K562 (cell line): ENCODE measurements around the gene DVL3. TPM values are rescaled to one million over a fixed set of nuclear protein-coding genes. Genes with fewer than 3 reads are reported as not detected.

Source experiments
- ADNP ChIP-seq: fragments of 200-800 bp; sonication (Bioruptor generic); IDR thresholded peaks from 2 replicates; pipeline ENCODE4 v1.6.1; 2016; ENCODE audit warnings: missing genetic modification characterization, missing compliant biosample characterization
- BACH1 ChIP-seq: fragments of 200-800 bp; sonication (Bioruptor generic); IDR thresholded peaks from 2 replicates; pipeline ENCODE4 v1.6.1; 2016; ENCODE audit warnings: missing genetic modification characterization, missing compliant biosample characterization
- BDP1 ChIP-seq: IDR thresholded peaks from 3 replicates; pipeline ENCODE4 v1.6.1; 2011; ENCODE audit not compliant: insufficient read length, insufficient read depth
- ETV5 ChIP-seq: sonication (generic); formaldehyde crosslinking; IDR thresholded peaks from 2 replicates; pipeline ENCODE4 v1.4.0; 2020; ENCODE audit warnings: low read depth, mild to moderate bottlenecking, missing genetic modification reagents
- EZH2 ChIP-seq: IDR thresholded peaks from 2 replicates; pipeline ENCODE4 v1.6.1; 2012; ENCODE audit warnings: low read depth, mild to moderate bottlenecking, inconsistent platforms, low read length, borderline replicate concordance
- HDAC8 ChIP-seq: fragments of 450-650 bp; IDR thresholded peaks from 2 replicates; pipeline ENCODE4 v1.6.1; 2016; ENCODE audit warnings: mild to moderate bottlenecking, missing genetic modification characterization, moderate library complexity, missing compliant biosample characterization
- HMGN3 ChIP-seq: IDR thresholded peaks from 2 replicates; pipeline ENCODE4 v1.6.1; 2011; ENCODE audit warnings: borderline replicate concordance, low read depth, mild to moderate bottlenecking, mixed read lengths, low read length; ENCODE audit not compliant: insufficient read length; ENCODE audit errors: extremely low read depth
- JUN ChIP-seq, 2 experiments: sonication (generic) in 1 of 2; formaldehyde crosslinking in 1 of 2; IDR thresholded peaks; 2 replicates each; pipeline versions ENCODE4 v1.6.1 to v1.8.0; 2012 to 2022; ENCODE audit warnings: borderline replicate concordance in 2 of 2, mild to moderate bottlenecking in 2 of 2, improper control_type of control experiment in 1 of 2, low read depth in 1 of 2, low read length in 1 of 2, missing genetic modification reagents in 1 of 2
- JUND ChIP-seq, 2 experiments: IDR thresholded peaks; 2 replicates in 1 of 2; 3 replicates in 1 of 2; pipeline ENCODE4 v1.6.1; 2011; ENCODE audit warnings: borderline replicate concordance in 2 of 2, low read depth in 2 of 2, low read length in 2 of 2, improper control_type of control experiment in 1 of 2, missing biosample characterization in 1 of 2, missing genetic modification characterization in 1 of 2, missing genetic modification reagents in 1 of 2
- LCOR ChIP-seq: sonication (generic); formaldehyde crosslinking; IDR thresholded peaks from 2 replicates; pipeline ENCODE4 v1.8.0; 2022; ENCODE audit warnings: mild to moderate bottlenecking, missing genetic modification reagents
- MAFG ChIP-seq: fragments of 450-650 bp; conservative IDR thresholded peaks from 2 replicates; pipeline ENCODE4 v1.6.1; 2016; ENCODE audit warnings: missing genetic modification characterization, missing compliant biosample characterization
- MAFK ChIP-seq: IDR thresholded peaks from 2 replicates; pipeline ENCODE4 v1.6.1; 2011; ENCODE audit warnings: low read length, improper control_type of control experiment
- MEIS2 ChIP-seq: fragments of 450-650 bp; IDR thresholded peaks from 2 replicates; pipeline ENCODE4 v1.6.1; 2014; ENCODE audit warnings: mild to moderate bottlenecking; ENCODE audit not compliant: partially characterized antibody
- MTA2 ChIP-seq: fragments of 450-650 bp; IDR thresholded peaks from 2 replicates; pipeline ENCODE4 v1.6.1; 2016; ENCODE audit warnings: low read depth
- MYNN ChIP-seq, 2 experiments: sonication (generic); formaldehyde crosslinking in 1 of 2; IDR thresholded peaks; 2 replicates each; pipeline versions ENCODE4 v1.5.0 to v1.6.1; 2016 to 2020; ENCODE audit warnings: antibody characterized with exemption in 1 of 2, missing genetic modification reagents in 1 of 2
- NCOA4 ChIP-seq: fragments of 450-650 bp; IDR thresholded peaks from 2 replicates; pipeline ENCODE4 v1.6.1; 2018; ENCODE audit warnings: mild to moderate bottlenecking; ENCODE audit not compliant: partially characterized antibody
- NFE2 ChIP-seq: IDR thresholded peaks from 2 replicates; pipeline ENCODE4 v1.6.1; 2014; ENCODE audit warnings: antibody characterized with exemption, low read depth
- NFIC ChIP-seq: fragments of 450-650 bp; IDR thresholded peaks from 2 replicates; pipeline ENCODE4 v1.6.1; 2017; ENCODE audit warnings: mild to moderate bottlenecking, inconsistent platforms
- NFXL1 ChIP-seq: fragments of 450-650 bp; formaldehyde crosslinking; IDR thresholded peaks from 2 replicates; pipeline ENCODE4 v1.4.0; 2021; ENCODE audit warnings: mild to moderate bottlenecking
- PPARD ChIP-seq: fragments of 250-450 bp; sonication (Bioruptor Pico); IDR thresholded peaks from 2 replicates; pipeline ENCODE4 v1.8.0; 2022; ENCODE audit warnings: inconsistent platforms, mild to moderate bottlenecking, moderate library complexity
- RAD51 ChIP-seq: fragments of 450-650 bp; IDR thresholded peaks from 2 replicates; pipeline ENCODE4 v1.7.1; 2016; ENCODE audit warnings: low read depth, mild to moderate bottlenecking, borderline replicate concordance
- SPI1 ChIP-seq: IDR thresholded peaks from 2 replicates; pipeline ENCODE4 v1.6.1; 2011; ENCODE audit warnings: low read depth, low read length, control low read depth, borderline replicate concordance
- SRF ChIP-seq, 2 experiments: fragments of 250-450, 450-650 bp in 1 of 2; sonication (Bioruptor Pico) in 1 of 2; sonication (generic) in 1 of 2; formaldehyde crosslinking; IDR thresholded peaks; 2 replicates each; pipeline versions ENCODE4 v1.5.0 to v1.5.1; 2020 to 2022; ENCODE audit warnings: mild to moderate bottlenecking in 1 of 2, missing genetic modification reagents in 1 of 2
- THAP7 ChIP-seq: fragments of 250-450 bp; sonication (Bioruptor Pico); IDR thresholded peaks from 2 replicates; pipeline ENCODE4 v1.5.0; 2021
- USF1 ChIP-seq: sonication (generic); formaldehyde crosslinking; IDR thresholded peaks from 2 replicates; pipeline ENCODE4 v1.9.0; 2022; ENCODE audit warnings: mild to moderate bottlenecking, missing genetic modification reagents
- ZBTB43 ChIP-seq: sonication (generic); formaldehyde crosslinking; IDR thresholded peaks from 2 replicates; pipeline ENCODE4 v1.8.0; 2023; ENCODE audit warnings: mild to moderate bottlenecking, missing genetic modification reagents
- ZNF175 ChIP-seq: fragments of 200-800 bp; sonication (Bioruptor generic); IDR thresholded peaks from 2 replicates; pipeline ENCODE4 v1.6.1; 2016; ENCODE audit warnings: low read depth, mild to moderate bottlenecking, missing genetic modification characterization, missing compliant biosample characterization
- polyA plus RNA-seq, 8 experiments: library from polyadenylated mRNA; depleted of rRNA in 4 of 8; stranded (reverse) in 5 of 8; unstranded in 3 of 8; fragments of >200 nt; fragmentation: Nextera tagmentation in 2 of 8; fragmentation: Illumina TruSeq in 1 of 8; extraction: Ambion mirVana in 2 of 8; extraction: Trizol in 1 of 8; gene quantifications; 2 replicates each; pipeline versions ENCODE4 v1.2.1 to v1.2.3, GENCODE V29; 2011 to 2014; ENCODE audit warnings: inconsistent platforms in 1 of 8, missing spikeins in 1 of 8
- total RNA-seq, 7 experiments: library from RNA; depleted of rRNA in 6 of 7; stranded (reverse); fragments of >200 nt in 6 of 7; fragmentation: Illumina TruSeq in 2 of 7; extraction: Trizol in 2 of 7; gene quantifications; 2 replicates each; pipeline versions ENCODE4 v1.2.1 to v1.2.3, GENCODE V29; 2011 to 2021; ENCODE audit warnings: low replicate concordance in 1 of 7

DVL3 gene
- total and polyA plus RNA-seq, 9 of the 15 experiments (the other 6 are each of a cell fraction or from before 2014, with no cell fraction given) = 3.1 to 57.9 (median 20.1) TPM

GRCh38 chr3:184110316-184110725 lies 44.9 kb upstream of the DVL3 start (continued):
- TF ChIP-seq THAP7 (CRISPR knock-in tag) (no peak), RAD51 (peak; percentile 18; the same call in 1 of the 2 replicates), NFE2 (peak; percentile 92), BDP1 (no peak), HDAC8 (tag) (no peak), MYNN (IDR thresholded peaks at IDR 0.05) (0 out of 2 replicates have a peak, but pooled peaks have one; percentile 37), MYNN (CRISPR knock-in tag; IDR thresholded peaks at IDR 0.05) (no peak), MTA2 (no peak), MAFK (peak; percentile 72), HMGN3 (no peak), JUND (IDR thresholded peaks at IDR 0.05; ENCODE audit: borderline replicate concordance, low read depth, low read length) (peak; percentile 89), JUND (tag; IDR thresholded peaks at IDR 0.05; ENCODE audit: borderline replicate concordance, low read depth, low read length) (peak; percentile 93; the same call in 2 of the 3 replicates), BACH1 (peak; percentile 74; the same call in 1 of the 2 replicates), ADNP (tag) (0 out of 2 replicates have a peak, but pooled peaks have one; percentile 50), SRF (CRISPR knock-in tag; IDR thresholded peaks at IDR 0.05) (peak in 1 of 2 experiments; percentile 86; a peak in 1 of 4 replicates), SPI1 (peak; percentile 22; the same call in 1 of the 2 replicates), EZH2 (no peak), NFXL1 (no peak), MAFG (peak; percentile 92), ZBTB43 (CRISPR knock-in tag) (no peak), NFIC (peak; percentile 36; the same call in 1 of the 2 replicates), ZNF175 (CRISPR knock-in tag) (no peak), PPARD (CRISPR knock-in tag) (no peak), USF1 (no peak), ETV5 (peak; percentile 42; the same call in 1 of the 2 replicates), LCOR (CRISPR knock-in tag) (0 out of 2 replicates have a peak, but pooled peaks have one; percentile 23), JUN (IDR thresholded peaks at IDR 0.05; ENCODE audit: borderline replicate concordance, low read depth, low read length) (peak; percentile 69; the same call in 1 of the 2 replicates), JUN (CRISPR knock-in tag; IDR thresholded peaks at IDR 0.05; ENCODE audit: borderline replicate concordance) (no peak), NCOA4 (no peak), MEIS2 (peak; percentile 38)
